ENCODE data around the gene RETREG1. TPM values are rescaled to one million over a fixed set of nuclear protein-coding genes. Genes with fewer than 3 reads are reported as not detected.

Gene RETREG1
- total RNA-seq, 4 donors from 2014 or later: 0.51 to 12.5 (median 4.5) TPM

DNA sequence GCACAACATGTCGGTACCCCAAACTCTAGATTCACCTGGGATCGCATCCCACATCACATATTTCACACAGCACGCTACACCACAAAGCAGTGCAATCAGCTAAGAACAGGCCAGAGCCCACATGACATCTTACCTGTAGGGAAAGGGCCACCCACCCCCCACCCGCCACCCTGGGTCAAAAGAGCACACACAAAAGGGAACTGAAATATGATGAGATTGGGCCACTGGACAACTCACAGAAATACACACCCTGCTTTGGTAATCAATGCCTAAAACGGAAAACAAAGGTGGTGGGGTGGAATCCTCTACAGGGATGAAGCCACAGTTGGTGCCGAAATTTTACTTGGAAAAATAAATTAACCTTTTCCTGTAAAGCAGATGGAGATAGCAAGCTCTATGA, 13.1 kb downstream of the RETREG1 start:
- DNase-seq: no peak
- Histone ChIP-seq H3K36me3 (no peaks in the 10 kb centered on the region), H3K27ac (no peak overlapping the region), H3K4me1 (no peaks in the 10 kb centered on the region), H3K4me3 (no peak overlapping the region), H3K27me3 (no peaks in the 10 kb centered on the region), H3K9me3 (no peaks in the 10 kb centered on the region)
- TF ChIP-seq POLR2A (IDR thresholded peaks at IDR 0.05): no peak
- TF ChIP-seq, protein P1, sequence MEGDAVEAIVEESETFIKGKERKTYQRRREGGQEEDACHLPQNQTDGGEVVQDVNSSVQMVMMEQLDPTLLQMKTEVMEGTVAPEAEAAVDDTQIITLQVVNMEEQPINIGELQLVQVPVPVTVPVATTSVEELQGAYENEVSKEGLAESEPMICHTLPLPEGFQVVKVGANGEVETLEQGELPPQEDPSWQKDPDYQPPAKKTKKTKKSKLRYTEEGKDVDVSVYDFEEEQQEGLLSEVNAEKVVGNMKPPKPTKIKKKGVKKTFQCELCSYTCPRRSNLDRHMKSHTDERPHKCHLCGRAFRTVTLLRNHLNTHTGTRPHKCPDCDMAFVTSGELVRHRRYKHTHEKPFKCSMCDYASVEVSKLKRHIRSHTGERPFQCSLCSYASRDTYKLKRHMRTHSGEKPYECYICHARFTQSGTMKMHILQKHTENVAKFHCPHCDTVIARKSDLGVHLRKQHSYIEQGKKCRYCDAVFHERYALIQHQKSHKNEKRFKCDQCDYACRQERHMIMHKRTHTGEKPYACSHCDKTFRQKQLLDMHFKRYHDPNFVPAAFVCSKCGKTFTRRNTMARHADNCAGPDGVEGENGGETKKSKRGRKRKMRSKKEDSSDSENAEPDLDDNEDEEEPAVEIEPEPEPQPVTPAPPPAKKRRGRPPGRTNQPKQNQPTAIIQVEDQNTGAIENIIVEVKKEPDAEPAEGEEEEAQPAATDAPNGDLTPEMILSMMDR (IDR thresholded peaks at IDR 0.05): no peak
- intact Hi-C loops (cut with DNase I; ENCODE audit: low total_unique reads): no loop called here

DNA sequence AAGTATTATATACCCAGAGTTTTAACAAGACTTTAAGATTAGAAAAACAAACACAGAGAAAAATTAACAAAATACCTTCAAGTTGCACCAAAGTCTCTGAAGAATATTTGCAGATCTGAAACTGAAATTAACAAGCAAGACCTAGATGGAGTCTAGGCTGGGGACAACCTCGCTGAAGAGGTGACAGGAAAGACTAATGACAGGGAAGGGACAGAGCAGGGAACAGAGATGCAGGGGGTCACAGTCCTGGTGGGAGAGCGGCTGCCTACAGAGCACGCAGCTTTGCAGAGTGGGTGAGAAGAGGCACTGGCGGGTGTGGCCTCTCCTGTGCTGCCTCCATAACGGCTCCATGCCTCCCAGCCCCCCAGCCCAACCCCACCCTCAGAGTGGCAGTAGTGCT, 13.5 kb downstream of the RETREG1 start:
- intact Hi-C loops (cut with DNase I; ENCODE audit: low total_unique reads): no loop called here
- Histone ChIP-seq H3K27ac (no peak overlapping the region), H3K9me3 (no peaks in the 10 kb centered on the region), H3K4me3 (no peak overlapping the region), H3K4me1 (no peaks in the 10 kb centered on the region), H3K36me3 (no peaks in the 10 kb centered on the region), H3K27me3 (no peaks in the 10 kb centered on the region)
- TF ChIP-seq, protein P1 (IDR thresholded peaks at IDR 0.05): no peak
- TF ChIP-seq POLR2A (IDR thresholded peaks at IDR 0.05): no peak
- DNase-seq: no peak

DNA sequence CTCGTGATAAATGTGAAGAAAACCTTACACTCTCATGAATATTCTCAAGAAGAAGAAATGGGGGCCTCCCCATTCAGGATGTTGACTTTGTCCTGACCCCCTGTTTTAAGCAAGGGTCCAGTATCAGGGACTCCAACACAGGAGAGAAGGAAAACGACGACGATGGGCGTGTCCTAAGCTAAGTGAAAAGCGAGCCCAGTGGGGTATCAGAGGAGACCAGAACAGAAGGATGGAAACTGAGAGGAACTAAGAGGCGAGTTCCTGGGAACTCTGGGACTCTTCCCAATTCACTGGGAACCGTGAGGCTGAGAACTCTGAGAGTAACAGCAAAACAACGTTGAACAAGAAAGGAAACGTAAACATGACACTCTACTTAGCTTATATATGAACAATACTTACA, 14.6 kb downstream of the RETREG1 start:
- TF ChIP-seq POLR2A (IDR thresholded peaks at IDR 0.05): no peak
- TF ChIP-seq, protein P1 (IDR thresholded peaks at IDR 0.05): no peak
- no peak for DNase-seq

DNA sequence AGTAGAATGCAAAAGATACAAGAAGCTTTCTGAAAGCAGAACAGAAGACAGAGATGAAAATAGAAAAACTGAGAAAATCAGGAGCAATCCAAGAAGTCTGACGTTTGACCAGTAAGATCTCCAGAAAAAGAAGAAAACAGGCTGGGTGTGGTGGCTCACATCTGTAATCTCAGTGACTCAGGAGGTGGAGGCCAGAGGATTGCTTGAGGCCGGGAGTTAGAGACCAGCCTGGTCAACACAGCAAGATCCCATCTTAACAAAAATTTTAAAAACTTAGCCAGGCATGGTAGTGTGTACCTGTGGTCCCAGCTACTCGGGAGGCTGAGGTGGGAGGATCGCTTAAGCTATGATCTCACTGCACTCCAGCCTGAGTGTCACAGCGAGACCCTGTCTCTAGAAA, 15.9 kb downstream of the RETREG1 start:
- Histone ChIP-seq H3K27ac (no peak overlapping the region), H3K36me3 (no peaks in the 10 kb centered on the region), H3K4me1 (no peaks in the 10 kb centered on the region), H3K27me3 (no peaks in the 10 kb centered on the region), H3K9me3 (no peaks in the 10 kb centered on the region), H3K4me3 (no peak overlapping the region)
- no peak for DNase-seq
- intact Hi-C loops (cut with DNase I; ENCODE audit: low total_unique reads): no loop called here
- TF ChIP-seq, protein P1 (IDR thresholded peaks at IDR 0.05): no peak
- no peak for TF ChIP-seq POLR2A (IDR thresholded peaks at IDR 0.05)

More for the DNA sequence above, 14.6 kb downstream of the RETREG1 start:
- Histone ChIP-seq H3K27me3 (no peaks in the 10 kb centered on the region), H3K36me3 (no peaks in the 10 kb centered on the region), H3K9me3 (no peaks in the 10 kb centered on the region), H3K4me1 (no peaks in the 10 kb centered on the region), H3K27ac (no peak overlapping the region), H3K4me3 (no peak overlapping the region)
- intact Hi-C loops (cut with DNase I; ENCODE audit: low total_unique reads): no loop called here

DNA sequence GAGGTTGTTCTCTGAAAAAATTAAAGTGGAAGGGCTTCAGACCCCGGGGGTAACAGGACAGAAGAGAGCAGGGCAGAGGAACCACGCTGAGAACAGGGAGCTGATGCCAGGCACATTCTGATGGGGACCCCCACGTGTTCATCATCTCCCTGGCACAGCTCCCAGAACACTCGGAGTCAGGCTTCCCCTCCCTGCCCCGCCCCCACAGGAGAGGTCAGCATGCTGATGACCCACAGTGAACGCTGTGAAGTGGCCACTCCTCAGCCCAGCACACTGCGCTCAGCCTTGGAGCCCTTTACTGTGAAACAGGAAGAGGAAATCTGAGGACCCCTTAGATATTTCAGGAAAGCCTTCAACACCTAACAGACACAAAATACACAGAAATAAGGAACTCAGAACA, 16.4 kb downstream of the RETREG1 start:
- intact Hi-C loops (cut with DNase I; ENCODE audit: low total_unique reads): no loop called here
- H3K27me3 ChIP-seq: no peaks in the 10 kb centered on the region
- H3K4me1 ChIP-seq: no peaks in the 10 kb centered on the region
- no peaks in the 10 kb centered on the region for H3K36me3 ChIP-seq
- no peak overlapping the region for H3K4me3 ChIP-seq
- no peaks in the 10 kb centered on the region for H3K9me3 ChIP-seq
- DNase-seq: peak in 1 of 2 donors; percentile 24
- TF ChIP-seq, protein P1 (IDR thresholded peaks at IDR 0.05): no peak
- TF ChIP-seq POLR2A (IDR thresholded peaks at IDR 0.05): no peak
- H3K27ac ChIP-seq: no peak overlapping the region
